ENCODE data around the gene VSTM4.

VSTM4 gene

GRCh38 chr10:49160814-49161213 is 45.5 kb upstream of the VSTM4 start:
- Histone ChIP-seq H3K27me3 (ENCODE audit: insufficient read depth, insufficient read length) (no peaks in the 10 kb centered on the region), H3K9ac (ENCODE audit: insufficient read length, low read depth) (no peak overlapping the region), H3K9me3 (ENCODE audit: insufficient read depth, low read length) (no peaks in the 10 kb centered on the region), H3K36me3 (ENCODE audit: insufficient read depth, insufficient read length, low read length) (no peaks in the 10 kb centered on the region), H3K4me3 (ENCODE audit: insufficient read length, low read depth) (no peak overlapping the region), H3K4me1 (ENCODE audit: insufficient read depth, insufficient read length) (no peaks in the 10 kb centered on the region)
- TF ChIP-seq YY1 (IDR thresholded peaks at IDR 0.05; ENCODE audit: insufficient read depth, insufficient read length) (no peak), SUZ12 (IDR thresholded peaks at IDR 0.05; ENCODE audit: extremely low read depth, insufficient read depth, insufficient read length) (no peak), ZNF274 (IDR thresholded peaks at IDR 0.05; ENCODE audit: low read depth, low read length) (no peak)
- no peak for DNase-seq (ENCODE audit: low read depth, low spot score)

DNA sequence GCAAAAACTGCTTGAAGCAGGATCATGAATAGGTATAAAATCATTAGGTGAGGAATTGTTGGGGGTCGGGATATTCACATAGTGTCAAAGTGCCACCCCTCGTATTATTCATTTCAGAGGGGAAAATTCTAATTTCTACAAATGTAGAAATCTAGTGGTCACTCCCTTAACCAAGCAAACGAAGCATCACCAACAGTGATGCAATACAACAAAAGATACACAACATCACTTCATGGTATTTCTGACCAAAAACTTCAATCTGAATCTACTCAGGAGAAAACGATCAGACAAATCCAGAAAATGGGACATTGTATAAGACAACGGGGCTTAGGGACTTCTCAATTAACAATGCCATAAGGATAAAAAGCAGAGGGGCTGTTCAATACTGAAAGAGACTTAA is 44.8 kb upstream of the VSTM4 start:
- no peaks in the 10 kb centered on the region for H3K27me3 ChIP-seq (ENCODE audit: insufficient read depth, insufficient read length)

DNA sequence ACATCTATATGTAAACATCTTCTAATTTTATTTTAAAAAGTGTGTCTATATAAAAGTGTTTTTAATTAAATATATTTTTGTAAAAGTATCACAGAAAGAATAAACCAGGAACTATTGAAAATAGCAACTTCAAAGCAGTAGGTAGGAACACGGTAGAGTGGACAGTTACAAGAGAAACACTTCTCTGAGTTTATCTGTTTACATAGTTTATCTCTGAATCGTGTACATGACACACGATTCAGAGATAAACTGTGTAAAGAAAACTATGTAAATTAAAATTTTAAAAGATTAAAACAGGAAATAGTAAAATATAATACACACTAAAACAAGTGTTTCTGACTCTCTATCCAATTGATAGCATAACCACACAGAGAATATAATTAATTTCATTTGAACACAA is 43.6 kb upstream of the VSTM4 start:
- no peak for TF ChIP-seq YY1 (IDR thresholded peaks at IDR 0.05; ENCODE audit: insufficient read depth, insufficient read length)
- TF ChIP-seq SUZ12 (IDR thresholded peaks at IDR 0.05; ENCODE audit: extremely low read depth, insufficient read depth, insufficient read length), result no peak
- TF ChIP-seq ZNF274 (IDR thresholded peaks at IDR 0.05; ENCODE audit: low read depth, low read length), result no peak
- H3K27me3 ChIP-seq (ENCODE audit: insufficient read depth, insufficient read length), result no peaks in the 10 kb centered on the region
- H3K9me3 ChIP-seq (ENCODE audit: insufficient read depth, low read length), result no peaks in the 10 kb centered on the region
- H3K4me3 ChIP-seq (ENCODE audit: insufficient read length, low read depth), result no peak overlapping the region
- no peaks in the 10 kb centered on the region for H3K36me3 ChIP-seq (ENCODE audit: insufficient read depth, insufficient read length, low read length)
- H3K4me1 ChIP-seq (ENCODE audit: insufficient read depth, insufficient read length), result no peaks in the 10 kb centered on the region
- no peak overlapping the region for H3K9ac ChIP-seq (ENCODE audit: insufficient read length, low read depth)
- no peak for DNase-seq (ENCODE audit: low read depth, low spot score)

More for the DNA sequence above, 44.8 kb upstream of the VSTM4 start:
- TF ChIP-seq SUZ12 (IDR thresholded peaks at IDR 0.05; ENCODE audit: extremely low read depth, insufficient read depth, insufficient read length) (no peak), ZNF274 (IDR thresholded peaks at IDR 0.05; ENCODE audit: low read depth, low read length) (no peak), YY1 (IDR thresholded peaks at IDR 0.05; ENCODE audit: insufficient read depth, insufficient read length) (no peak)
- no peak for DNase-seq (ENCODE audit: low read depth, low spot score)
- H3K4me1 ChIP-seq (ENCODE audit: insufficient read depth, insufficient read length), result no peaks in the 10 kb centered on the region
- no peaks in the 10 kb centered on the region for H3K9me3 ChIP-seq (ENCODE audit: insufficient read depth, low read length)
- H3K36me3 ChIP-seq (ENCODE audit: insufficient read depth, insufficient read length, low read length), result no peaks in the 10 kb centered on the region
- no peak overlapping the region for H3K4me3 ChIP-seq (ENCODE audit: insufficient read length, low read depth)
- H3K9ac ChIP-seq (ENCODE audit: insufficient read length, low read depth), result no peak overlapping the region

DNA sequence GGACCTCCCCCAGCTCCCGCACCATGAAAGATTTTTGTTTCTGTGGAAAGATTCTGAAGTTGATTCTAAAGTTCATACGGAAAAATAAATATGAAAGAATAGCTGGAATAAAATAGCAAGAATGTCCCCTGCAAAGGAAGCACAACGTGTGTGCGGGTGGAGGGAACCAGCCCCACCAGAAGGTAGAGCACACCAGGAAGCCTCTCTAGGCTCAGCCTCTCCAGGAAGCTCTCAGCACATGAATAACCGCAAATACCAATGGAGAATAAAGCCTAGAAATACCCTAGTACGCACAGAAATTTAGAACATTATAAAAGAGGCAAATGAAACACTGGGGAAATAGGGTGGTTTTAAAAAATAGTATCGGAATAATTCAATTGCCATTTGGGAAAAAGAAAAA is 43.1 kb upstream of the VSTM4 start:
- no peaks in the 10 kb centered on the region for H3K9me3 ChIP-seq (ENCODE audit: insufficient read depth, low read length)
- no peaks in the 10 kb centered on the region for H3K27me3 ChIP-seq (ENCODE audit: insufficient read depth, insufficient read length)
- no peak overlapping the region for H3K9ac ChIP-seq (ENCODE audit: insufficient read length, low read depth)
- no peak for DNase-seq (ENCODE audit: low read depth, low spot score)
- H3K36me3 ChIP-seq (ENCODE audit: insufficient read depth, insufficient read length, low read length), result no peaks in the 10 kb centered on the region
- no peaks in the 10 kb centered on the region for H3K4me1 ChIP-seq (ENCODE audit: insufficient read depth, insufficient read length)
- H3K4me3 ChIP-seq (ENCODE audit: insufficient read length, low read depth), result no peak overlapping the region
- TF ChIP-seq ZNF274 (IDR thresholded peaks at IDR 0.05; ENCODE audit: low read depth, low read length), result no peak
- TF ChIP-seq YY1 (IDR thresholded peaks at IDR 0.05; ENCODE audit: insufficient read depth, insufficient read length), result no peak
- no peak for TF ChIP-seq SUZ12 (IDR thresholded peaks at IDR 0.05; ENCODE audit: extremely low read depth, insufficient read depth, insufficient read length)

- Histone ChIP-seq H3K36me3 (ENCODE audit: insufficient read depth, insufficient read length, low read length) (no peaks in the 10 kb centered on the region), H3K27me3 (ENCODE audit: insufficient read depth, insufficient read length) (no peaks in the 10 kb centered on the region), H3K9me3 (ENCODE audit: insufficient read depth, low read length) (no peaks in the 10 kb centered on the region), H3K4me1 (ENCODE audit: insufficient read depth, insufficient read length) (no peaks in the 10 kb centered on the region), H3K4me3 (ENCODE audit: insufficient read length, low read depth) (no peak overlapping the region), H3K9ac (ENCODE audit: insufficient read length, low read depth) (no peak overlapping the region)
- no peak for TF ChIP-seq SUZ12 (IDR thresholded peaks at IDR 0.05; ENCODE audit: extremely low read depth, insufficient read depth, insufficient read length)
- no peak for TF ChIP-seq YY1 (IDR thresholded peaks at IDR 0.05; ENCODE audit: insufficient read depth, insufficient read length)
- TF ChIP-seq ZNF274 (IDR thresholded peaks at IDR 0.05; ENCODE audit: low read depth, low read length), result no peak
- no peak for DNase-seq (ENCODE audit: low read depth, low spot score)
Observed at GRCh38 chr10:49157229-49157628, 41.9 kb upstream of the VSTM4 start.

- Histone ChIP-seq H3K4me3 (ENCODE audit: insufficient read length, low read depth) (no peak overlapping the region), H3K4me1 (ENCODE audit: insufficient read depth, insufficient read length) (no peaks in the 10 kb centered on the region), H3K9me3 (ENCODE audit: insufficient read depth, low read length) (no peaks in the 10 kb centered on the region), H3K27me3 (ENCODE audit: insufficient read depth, insufficient read length) (no peaks in the 10 kb centered on the region), H3K9ac (ENCODE audit: insufficient read length, low read depth) (no peak overlapping the region), H3K36me3 (ENCODE audit: insufficient read depth, insufficient read length, low read length) (no peaks in the 10 kb centered on the region)
- TF ChIP-seq YY1 (IDR thresholded peaks at IDR 0.05; ENCODE audit: insufficient read depth, insufficient read length) (no peak), ZNF274 (IDR thresholded peaks at IDR 0.05; ENCODE audit: low read depth, low read length) (no peak)
- no peak for DNase-seq (ENCODE audit: low read depth, low spot score)
Observed at GRCh38 chr10:49154641-49155040, 39.3 kb upstream of the VSTM4 start.

GRCh38 chr10:49153971-49154370 is 38.6 kb upstream of the VSTM4 start:
- no peak for DNase-seq (ENCODE audit: low read depth, low spot score)
- Histone ChIP-seq H3K4me1 (ENCODE audit: insufficient read depth, insufficient read length) (no peaks in the 10 kb centered on the region), H3K27me3 (ENCODE audit: insufficient read depth, insufficient read length) (no peaks in the 10 kb centered on the region), H3K9me3 (ENCODE audit: insufficient read depth, low read length) (no peaks in the 10 kb centered on the region), H3K36me3 (ENCODE audit: insufficient read depth, insufficient read length, low read length) (no peaks in the 10 kb centered on the region), H3K9ac (ENCODE audit: insufficient read length, low read depth) (no peak overlapping the region), H3K4me3 (ENCODE audit: insufficient read length, low read depth) (no peak overlapping the region)
- TF ChIP-seq YY1 (IDR thresholded peaks at IDR 0.05; ENCODE audit: insufficient read depth, insufficient read length), result no peak
- TF ChIP-seq ZNF274 (IDR thresholded peaks at IDR 0.05; ENCODE audit: low read depth, low read length), result no peak
- TF ChIP-seq SUZ12 (IDR thresholded peaks at IDR 0.05; ENCODE audit: extremely low read depth, insufficient read depth, insufficient read length), result no peak

DNA sequence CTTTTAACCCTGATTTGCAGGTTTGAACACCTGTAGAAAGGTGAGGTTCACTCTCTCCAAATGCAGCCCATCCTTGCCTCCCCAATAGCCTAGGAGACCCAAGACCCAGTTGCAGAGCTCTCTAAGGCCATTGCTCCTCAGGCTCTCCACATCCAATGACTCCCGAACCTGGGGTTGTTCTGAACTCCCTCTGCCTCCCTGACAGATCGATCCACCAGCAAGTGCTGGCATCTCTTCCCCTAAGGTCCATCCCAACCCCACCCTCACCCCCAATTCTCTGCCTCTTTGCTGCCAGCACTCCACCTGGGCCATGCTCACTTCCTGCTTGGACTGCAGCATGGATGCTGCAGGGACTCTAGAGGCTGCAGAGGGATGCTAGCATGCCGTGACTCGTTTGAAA is 37.8 kb upstream of the VSTM4 start:
- TF ChIP-seq YY1 (IDR thresholded peaks at IDR 0.05; ENCODE audit: insufficient read depth, insufficient read length) (no peak), SUZ12 (IDR thresholded peaks at IDR 0.05; ENCODE audit: extremely low read depth, insufficient read depth, insufficient read length) (no peak), ZNF274 (IDR thresholded peaks at IDR 0.05; ENCODE audit: low read depth, low read length) (no peak)
- Histone ChIP-seq H3K9me3 (ENCODE audit: insufficient read depth, low read length) (no peaks in the 10 kb centered on the region), H3K9ac (ENCODE audit: insufficient read length, low read depth) (no peak overlapping the region), H3K36me3 (ENCODE audit: insufficient read depth, insufficient read length, low read length) (no peaks in the 10 kb centered on the region), H3K4me3 (ENCODE audit: insufficient read length, low read depth) (no peak overlapping the region), H3K27me3 (ENCODE audit: insufficient read depth, insufficient read length) (no peaks in the 10 kb centered on the region), H3K4me1 (ENCODE audit: insufficient read depth, insufficient read length) (no peaks in the 10 kb centered on the region)
- no peak for DNase-seq (ENCODE audit: low read depth, low spot score)

All from NT2/D1 (cell line).